ENCODE data around the gene MORF4L1.
"Not testable (repeated sequence)": the region's sequence is repeated elsewhere in the genome, so short reads cannot be mapped to it uniquely, and the experiment has no call there.

Gene MORF4L1

GRCh38 chr15:78923480-78924360 lies 51.0 kb downstream of the MORF4L1 start:
- TF ChIP-seq TAF1 (IDR thresholded peaks at IDR 0.05; ENCODE audit: borderline replicate concordance, low read depth, low read length) (no peak), POLR2A (IDR thresholded peaks at IDR 0.05; ENCODE audit: low read depth, low read length) (no peak)
- FAIRE-seq (no peak), DNase-seq (ENCODE audit: insufficient read length) (no peak)

GRCh38 chr15:78925076-78925624 lies 52.5 kb downstream of the MORF4L1 start:
- no peak for TF ChIP-seq TAF1 (IDR thresholded peaks at IDR 0.05; ENCODE audit: borderline replicate concordance, low read depth, low read length)
- no peak for TF ChIP-seq POLR2AphosphoS5 (IDR thresholded peaks at IDR 0.05; ENCODE audit: low read depth, low read length)
- no peak for TF ChIP-seq POLR2A (IDR thresholded peaks at IDR 0.05; ENCODE audit: low read depth, low read length)
- DNase-seq (ENCODE audit: insufficient read length) (no peak), FAIRE-seq (no peak)

DNA sequence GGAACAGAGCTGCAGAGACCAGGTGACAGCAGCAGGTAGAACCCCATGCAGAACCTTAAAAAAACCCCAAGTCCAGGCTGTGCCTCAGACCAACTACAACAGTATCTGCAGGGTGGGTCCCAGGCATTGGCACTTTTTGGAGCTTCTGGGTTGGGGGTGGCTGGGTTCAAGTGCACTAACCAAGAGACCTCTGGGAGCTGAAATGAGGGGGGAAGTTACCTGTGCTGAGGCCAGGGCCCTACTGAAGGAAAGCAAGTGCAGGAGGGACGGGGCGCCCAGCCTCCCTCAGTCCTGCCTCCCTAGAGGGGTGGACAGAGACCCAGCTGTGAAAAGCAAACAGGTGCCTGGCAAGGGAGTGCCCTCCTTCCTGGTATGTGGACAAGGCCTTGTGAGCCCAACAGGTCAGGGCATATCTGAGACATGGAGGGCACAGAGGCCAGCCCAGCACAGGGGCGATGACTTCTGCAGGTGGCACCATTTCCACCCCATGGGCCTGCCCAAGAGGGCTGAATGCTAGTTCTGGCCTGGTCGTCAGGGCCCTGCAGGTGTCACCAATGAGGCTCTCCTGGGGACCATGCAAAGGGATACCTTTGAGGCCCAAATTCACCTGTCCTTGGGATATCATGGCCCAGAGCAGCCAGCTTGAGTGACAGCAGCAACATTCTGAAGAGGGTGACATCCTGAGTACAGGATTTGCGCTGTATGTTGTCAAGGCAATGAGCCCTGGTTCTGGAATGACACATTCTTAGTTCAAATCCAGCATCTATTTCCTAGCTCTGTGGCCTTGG lies 53.5 kb downstream of the MORF4L1 start:
- FAIRE-seq (no peak), DNase-seq (ENCODE audit: insufficient read length) (no peak)
- no peak for TF ChIP-seq TAF1 (IDR thresholded peaks at IDR 0.05; ENCODE audit: borderline replicate concordance, low read depth, low read length)
- no peak for TF ChIP-seq POLR2AphosphoS5 (IDR thresholded peaks at IDR 0.05; ENCODE audit: low read depth, low read length)
- TF ChIP-seq POLR2A (IDR thresholded peaks at IDR 0.05; ENCODE audit: low read depth, low read length) = no peak

DNA sequence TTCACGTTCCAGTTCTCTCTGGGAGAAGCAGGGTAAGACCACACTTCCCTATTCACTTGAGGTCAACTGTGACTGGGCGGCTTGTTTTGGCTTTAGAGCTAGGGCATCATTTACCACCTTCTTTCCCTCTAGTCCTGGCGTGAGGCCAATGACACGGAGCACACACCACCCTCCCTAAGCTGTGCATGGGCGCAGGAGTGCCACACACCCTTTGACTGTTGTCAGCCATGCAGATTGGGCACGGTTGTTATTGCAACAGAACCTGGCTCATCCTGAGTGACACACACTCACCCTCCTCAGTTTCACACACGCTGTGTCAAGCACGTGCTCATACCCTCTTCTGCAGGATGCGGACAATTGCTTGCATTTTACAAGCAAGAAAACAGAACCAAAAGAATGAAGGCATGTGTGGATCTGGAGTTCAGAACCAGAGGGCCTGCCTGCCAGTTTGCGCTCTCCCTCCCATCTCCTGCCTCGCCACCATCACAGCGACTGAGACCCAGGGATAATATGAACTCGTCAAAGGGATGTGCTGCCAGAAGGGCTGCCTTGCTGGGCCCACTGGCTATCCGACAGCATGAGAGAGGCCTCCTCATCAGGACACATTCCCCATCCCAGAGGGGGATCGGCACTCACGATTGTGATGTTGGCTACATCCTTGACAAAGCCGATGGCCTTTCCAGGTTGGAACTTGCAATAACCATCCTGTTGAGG lies 54.5 kb downstream of the MORF4L1 start:
- DNase-seq (ENCODE audit: insufficient read length) (no peak), FAIRE-seq (no peak)
- TF ChIP-seq TAF1 (IDR thresholded peaks at IDR 0.05; ENCODE audit: borderline replicate concordance, low read depth, low read length) = no peak
- TF ChIP-seq POLR2AphosphoS5 (IDR thresholded peaks at IDR 0.05; ENCODE audit: low read depth, low read length) = no peak
- TF ChIP-seq POLR2A (IDR thresholded peaks at IDR 0.05; ENCODE audit: low read depth, low read length) = no peak

DNA sequence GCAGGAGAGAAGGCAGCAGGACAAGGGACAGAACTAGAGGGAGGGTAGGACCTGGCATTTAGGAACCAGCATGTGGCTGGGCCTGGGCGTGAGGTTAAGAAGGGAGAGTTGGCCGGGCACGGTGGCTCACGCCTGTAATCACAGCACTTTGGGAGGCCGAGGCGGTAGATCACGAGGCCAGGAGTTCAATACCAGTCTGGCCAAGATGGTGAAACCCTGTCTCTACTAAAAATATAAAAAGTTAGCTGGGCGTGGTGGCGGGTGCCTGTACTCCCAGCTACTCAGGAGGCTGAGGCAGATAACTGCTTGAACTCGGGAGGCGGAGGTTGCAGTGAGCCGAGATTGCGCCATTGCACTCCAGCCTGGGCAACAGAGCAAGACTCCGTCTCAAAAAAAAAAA lies 55.5 kb downstream of the MORF4L1 start:
- not testable (repeated sequence) for FAIRE-seq; DNase-seq (ENCODE audit: insufficient read length)

- no peak for TF ChIP-seq POLR2AphosphoS5 (IDR thresholded peaks at IDR 0.05; ENCODE audit: low read depth, low read length)
- no peak for TF ChIP-seq TAF1 (IDR thresholded peaks at IDR 0.05; ENCODE audit: borderline replicate concordance, low read depth, low read length)
- TF ChIP-seq POLR2A (IDR thresholded peaks at IDR 0.05; ENCODE audit: low read depth, low read length) = no peak
- FAIRE-seq (no peak), DNase-seq (ENCODE audit: insufficient read length) (no peak)
Measured at GRCh38 chr15:78928616-78929093, 56.0 kb downstream of the MORF4L1 start.

GRCh38 chr15:78929536-78930264 lies 57.0 kb downstream of the MORF4L1 start:
- FAIRE-seq (no peak), DNase-seq (ENCODE audit: insufficient read length) (no peak)
- TF ChIP-seq POLR2A (IDR thresholded peaks at IDR 0.05; ENCODE audit: low read depth, low read length) (0 out of 2 replicates have a peak, but pooled peaks have one; percentile 40), TAF1 (IDR thresholded peaks at IDR 0.05; ENCODE audit: borderline replicate concordance, low read depth, low read length) (no peak)

GRCh38 chr15:78930577-78931388 lies 58.1 kb downstream of the MORF4L1 start:
- no peak for DNase-seq (ENCODE audit: insufficient read length)

GRCh38 chr15:78931439-78932257 lies 59.0 kb downstream of the MORF4L1 start:
- FAIRE-seq = no peak
- no peak; the same call in 1 of the 2 replicates for TF ChIP-seq POLR2AphosphoS5 (IDR thresholded peaks at IDR 0.05; ENCODE audit: low read depth, low read length)
- no peak; the same call in 1 of the 2 replicates for TF ChIP-seq POLR2A (IDR thresholded peaks at IDR 0.05; ENCODE audit: low read depth, low read length)
- TF ChIP-seq TAF1 (IDR thresholded peaks at IDR 0.05; ENCODE audit: borderline replicate concordance, low read depth, low read length) = no peak
- no peak for DNase-seq (ENCODE audit: insufficient read length)

More at GRCh38 chr15:78930577-78931388, 58.1 kb downstream of the MORF4L1 start:
- peak; percentile 32; the same call in 1 of the 2 replicates for TF ChIP-seq POLR2A (IDR thresholded peaks at IDR 0.05; ENCODE audit: low read depth, low read length)
- TF ChIP-seq POLR2AphosphoS5 (IDR thresholded peaks at IDR 0.05; ENCODE audit: low read depth, low read length) = no peak
- TF ChIP-seq TAF1 (IDR thresholded peaks at IDR 0.05; ENCODE audit: borderline replicate concordance, low read depth, low read length) = no peak
- no peak for FAIRE-seq
